ENCODE data around the gene KIF5C. TPM values are rescaled to one million over a fixed set of nuclear protein-coding genes. Genes with fewer than 3 reads are reported as not detected.

KIF5C gene
- total RNA-seq, 1 experiment from 2014 or later, result 1.6 TPM

DNA sequence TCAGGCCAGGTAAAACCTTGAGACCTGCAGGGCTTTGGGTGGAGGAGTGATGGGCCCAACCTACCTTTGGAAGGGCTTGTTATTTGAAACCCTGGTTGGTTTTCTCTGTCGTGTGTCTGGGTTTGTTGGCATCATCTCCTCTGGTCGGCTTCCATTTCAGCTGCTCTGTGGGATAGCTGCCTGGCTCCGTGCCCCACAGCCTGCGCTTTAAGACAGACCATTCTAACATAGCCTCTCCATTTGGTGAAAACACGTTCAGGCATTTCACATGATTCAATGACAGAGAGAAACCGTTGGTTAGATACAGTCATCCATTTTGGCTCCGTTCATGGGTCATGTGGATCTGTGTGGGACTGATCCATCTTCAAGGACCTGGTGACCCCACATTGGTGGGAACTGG, 126.5 kb downstream of the KIF5C start:
- no peaks in the 10 kb centered on the region for H3K4me1 ChIP-seq (ENCODE audit: control insufficient read depth, insufficient read depth, low read length)
- intact Hi-C loops (cut with micrococcal nuclease; ENCODE audit: unreplicated experiment), result no loop called here
- no peaks in the 10 kb centered on the region; the same call in 1 of the 2 replicates for H3K27me3 ChIP-seq (ENCODE audit: control insufficient read depth, insufficient read depth, low read length)
- no peak for TF ChIP-seq POLR2AphosphoS5 (IDR thresholded peaks at IDR 0.05; ENCODE audit: low read depth, low read length)
- no peak for TF ChIP-seq TCF7L2 (IDR thresholded peaks at IDR 0.05; ENCODE audit: low read depth, low read length)
- TF ChIP-seq CTCF (IDR thresholded peaks at IDR 0.05), result no peak
- no peak for TF ChIP-seq REST (IDR thresholded peaks at IDR 0.05; ENCODE audit: insufficient read depth in 1 of 2, low read depth in 2 of 2, low read length in 1 of 2)
- no peak for TF ChIP-seq SIN3A (IDR thresholded peaks at IDR 0.05; ENCODE audit: borderline replicate concordance, insufficient read depth, low read depth, low read length)
- DNase-seq (ENCODE audit: low read depth, low spot score) (no peak), ATAC-seq (no peak)
- H3K4me3 ChIP-seq (ENCODE audit: low read depth in 2 of 2, low read length in 2 of 2), result no peak overlapping the region
- H3K27ac ChIP-seq (ENCODE audit: low read length), result no peak overlapping the region
- ChIA-PET CTCF (no interaction called here), POLR2A (no interaction called here)
- H3K9me3 ChIP-seq (ENCODE audit: control insufficient read depth, insufficient read depth, low read depth, low read length), result no peaks in the 10 kb centered on the region
- in situ Hi-C loops (cut with HindIII; ENCODE audit: low pct_unique_long_range_greater_than_20kb, low sequenced_read_pairs), result no loop called here
- H3K36me3 ChIP-seq (ENCODE audit: control insufficient read depth, insufficient read depth, low read length), result no peaks in the 10 kb centered on the region
- BruUV-seq (replicated peaks), result no TSS peak

DNA sequence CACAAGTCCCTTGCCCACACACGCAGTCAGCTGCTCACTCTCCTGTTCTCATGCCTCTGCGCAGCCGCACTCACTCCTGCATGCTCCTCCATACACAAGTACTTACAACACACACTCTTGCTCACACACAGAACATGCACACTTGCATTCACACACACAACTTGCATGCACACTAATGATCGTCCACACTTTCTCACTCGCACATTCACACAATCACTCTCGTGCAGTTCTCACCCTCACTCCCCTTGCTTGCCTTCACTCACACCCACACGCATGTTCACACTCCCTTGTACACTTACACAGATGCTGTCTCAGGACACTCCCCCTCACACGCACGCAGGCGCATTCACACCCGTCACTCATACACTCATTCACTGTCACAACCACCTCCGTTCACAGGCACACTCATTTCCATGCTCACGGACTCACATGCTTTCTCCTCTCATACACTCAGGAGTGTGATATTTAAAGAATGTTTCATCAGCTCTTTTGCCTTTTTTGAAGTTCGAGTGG, 127.4 kb downstream of the KIF5C start:
- H3K4me3 ChIP-seq (ENCODE audit: low read depth in 2 of 2, low read length in 2 of 2), result no peak overlapping the region
- POLR2A ChIA-PET, result no interaction called here
- DNase-seq (ENCODE audit: low read depth, low spot score), result no peak
- no peaks in the 10 kb centered on the region for H3K36me3 ChIP-seq (ENCODE audit: control insufficient read depth, insufficient read depth, low read length)
- in situ Hi-C loops (cut with HindIII; ENCODE audit: low pct_unique_long_range_greater_than_20kb, low sequenced_read_pairs), result no loop called here
- no TSS peak for BruUV-seq (replicated peaks)
- no peaks in the 10 kb centered on the region for H3K4me1 ChIP-seq (ENCODE audit: control insufficient read depth, insufficient read depth, low read length)
- no peak for TF ChIP-seq TCF7L2 (IDR thresholded peaks at IDR 0.05; ENCODE audit: low read depth, low read length)
- TF ChIP-seq SIN3A (IDR thresholded peaks at IDR 0.05; ENCODE audit: borderline replicate concordance, insufficient read depth, low read depth, low read length), result no peak
- no peak for TF ChIP-seq CTCF (IDR thresholded peaks at IDR 0.05)
- CTCF ChIA-PET, result no interaction called here
- H3K9me3 ChIP-seq (ENCODE audit: control insufficient read depth, insufficient read depth, low read depth, low read length), result no peaks in the 10 kb centered on the region
- intact Hi-C loops (cut with micrococcal nuclease; ENCODE audit: unreplicated experiment), result no loop called here
- H3K27ac ChIP-seq (ENCODE audit: low read length), result no peak overlapping the region
- ATAC-seq, result no peak
- H3K27me3 ChIP-seq (ENCODE audit: control insufficient read depth, insufficient read depth, low read length), result no peaks in the 10 kb centered on the region; the same call in 1 of the 2 replicates

Data from Panc1 (cell line).